ENCODE data around the gene AKAP13.

DNA sequence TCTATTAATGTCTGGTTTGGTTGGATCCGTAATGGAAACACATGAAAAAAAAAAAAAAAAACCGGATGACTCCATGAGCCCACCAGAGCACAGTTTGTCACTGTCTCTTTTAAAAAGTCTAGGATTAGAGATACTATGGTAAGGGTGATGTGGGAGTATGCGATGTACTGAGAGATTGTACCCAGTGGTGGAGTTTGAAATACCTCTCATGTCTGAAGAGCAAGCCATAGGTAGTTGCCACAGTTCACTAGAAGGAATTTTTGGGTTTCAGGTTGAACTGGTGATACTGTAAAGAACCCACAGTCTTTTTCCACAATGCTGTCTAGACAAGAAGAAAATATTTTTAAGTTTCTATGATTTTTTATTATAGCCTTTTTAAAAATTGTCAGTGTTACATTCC lies 281.5 kb downstream of the AKAP13 start:
- TF ChIP-seq, protein P1, sequence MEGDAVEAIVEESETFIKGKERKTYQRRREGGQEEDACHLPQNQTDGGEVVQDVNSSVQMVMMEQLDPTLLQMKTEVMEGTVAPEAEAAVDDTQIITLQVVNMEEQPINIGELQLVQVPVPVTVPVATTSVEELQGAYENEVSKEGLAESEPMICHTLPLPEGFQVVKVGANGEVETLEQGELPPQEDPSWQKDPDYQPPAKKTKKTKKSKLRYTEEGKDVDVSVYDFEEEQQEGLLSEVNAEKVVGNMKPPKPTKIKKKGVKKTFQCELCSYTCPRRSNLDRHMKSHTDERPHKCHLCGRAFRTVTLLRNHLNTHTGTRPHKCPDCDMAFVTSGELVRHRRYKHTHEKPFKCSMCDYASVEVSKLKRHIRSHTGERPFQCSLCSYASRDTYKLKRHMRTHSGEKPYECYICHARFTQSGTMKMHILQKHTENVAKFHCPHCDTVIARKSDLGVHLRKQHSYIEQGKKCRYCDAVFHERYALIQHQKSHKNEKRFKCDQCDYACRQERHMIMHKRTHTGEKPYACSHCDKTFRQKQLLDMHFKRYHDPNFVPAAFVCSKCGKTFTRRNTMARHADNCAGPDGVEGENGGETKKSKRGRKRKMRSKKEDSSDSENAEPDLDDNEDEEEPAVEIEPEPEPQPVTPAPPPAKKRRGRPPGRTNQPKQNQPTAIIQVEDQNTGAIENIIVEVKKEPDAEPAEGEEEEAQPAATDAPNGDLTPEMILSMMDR (IDR thresholded peaks at IDR 0.05), result no peak
- no peak for TF ChIP-seq POLR2A (IDR thresholded peaks at IDR 0.05)

Data from testis (tissue), 2 donors.